ENCODE results near the gene PTCH2. TPM values are rescaled to one million over a fixed set of nuclear protein-coding genes. Genes with fewer than 3 reads are reported as not detected.
"Not testable (repeated sequence)": the region's sequence is repeated elsewhere in the genome, so short reads cannot be mapped to it uniquely, and the experiment has no call there.

Gene PTCH2
- total RNA-seq, 1 donor from 2014 or later, result 1.3 TPM

- Mint-ChIP-seq H3K4me1 (ENCODE audit: low read depth) (peaks cover 50% of the 10 kb centered on the region), H3K36me3 (ENCODE audit: low read depth) (peaks cover 23% of the 10 kb centered on the region), H3K4me3 (ENCODE audit: unreplicated experiment) (peak overlapping the region; percentile 95), H3K9me3 (ENCODE audit: low read depth) (no peaks in the 10 kb centered on the region), H3K27me3 (ENCODE audit: low read depth) (no peaks in the 10 kb centered on the region), H3K27ac (ENCODE audit: unreplicated experiment) (peak overlapping the region; percentile 88)
- no peak for TF ChIP-seq CTCF (IDR thresholded peaks at IDR 0.05)
- DNase-seq (ENCODE audit: low spot score), result peak; percentile 83
Observed at GRCh38 chr1:44802306-44803061, 40.6 kb downstream of the PTCH2 start.

DNA sequence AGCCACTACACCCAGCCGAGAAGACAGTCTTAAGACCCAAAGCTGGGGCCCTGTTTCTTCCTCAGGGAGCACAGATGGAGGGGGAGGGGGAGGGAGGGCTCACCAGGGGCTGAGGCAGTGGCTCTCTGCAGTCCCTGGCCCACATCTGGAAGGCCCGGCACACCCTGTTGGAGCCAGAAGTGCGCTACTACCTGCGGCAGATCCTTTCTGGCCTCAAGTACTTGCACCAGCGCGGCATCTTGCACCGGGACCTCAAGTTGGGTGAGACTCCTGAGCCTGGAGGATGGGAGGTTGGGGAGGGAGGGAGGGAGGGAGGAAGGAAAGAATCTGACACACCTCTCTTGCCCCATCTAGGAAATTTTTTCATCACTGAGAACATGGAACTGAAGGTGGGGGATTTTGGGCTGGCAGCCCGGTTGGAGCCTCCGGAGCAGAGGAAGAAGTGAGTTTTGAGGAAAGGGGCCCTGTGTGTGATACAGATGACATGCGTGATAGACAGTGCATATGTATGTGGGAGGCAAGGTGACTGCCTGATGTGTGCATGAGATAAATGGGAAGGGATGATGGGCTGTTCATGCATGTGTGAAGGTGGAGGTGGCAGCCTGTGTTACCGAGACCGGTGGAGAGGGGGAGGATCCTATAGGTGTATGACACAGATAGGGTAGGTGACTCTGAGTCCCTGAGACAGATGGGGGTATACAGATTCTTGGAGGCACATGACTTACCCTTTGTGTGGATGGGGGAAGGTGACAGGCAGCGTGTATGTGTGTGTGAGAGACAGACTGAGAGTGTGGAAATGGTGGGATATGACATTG lies 41.4 kb downstream of the PTCH2 start:
- Mint-ChIP-seq H3K36me3 (ENCODE audit: low read depth) (peaks cover 21% of the 10 kb centered on the region), H3K4me3 (ENCODE audit: unreplicated experiment) (peak overlapping the region; percentile 95), H3K27me3 (ENCODE audit: low read depth) (no peaks in the 10 kb centered on the region), H3K9me3 (ENCODE audit: low read depth) (no peaks in the 10 kb centered on the region), H3K4me1 (ENCODE audit: low read depth) (peaks cover 42% of the 10 kb centered on the region), H3K27ac (ENCODE audit: unreplicated experiment) (peak overlapping the region; percentile 93)
- DNase-seq (ENCODE audit: low spot score), result peak; percentile 77
- no peak for TF ChIP-seq CTCF (IDR thresholded peaks at IDR 0.05)

DNA sequence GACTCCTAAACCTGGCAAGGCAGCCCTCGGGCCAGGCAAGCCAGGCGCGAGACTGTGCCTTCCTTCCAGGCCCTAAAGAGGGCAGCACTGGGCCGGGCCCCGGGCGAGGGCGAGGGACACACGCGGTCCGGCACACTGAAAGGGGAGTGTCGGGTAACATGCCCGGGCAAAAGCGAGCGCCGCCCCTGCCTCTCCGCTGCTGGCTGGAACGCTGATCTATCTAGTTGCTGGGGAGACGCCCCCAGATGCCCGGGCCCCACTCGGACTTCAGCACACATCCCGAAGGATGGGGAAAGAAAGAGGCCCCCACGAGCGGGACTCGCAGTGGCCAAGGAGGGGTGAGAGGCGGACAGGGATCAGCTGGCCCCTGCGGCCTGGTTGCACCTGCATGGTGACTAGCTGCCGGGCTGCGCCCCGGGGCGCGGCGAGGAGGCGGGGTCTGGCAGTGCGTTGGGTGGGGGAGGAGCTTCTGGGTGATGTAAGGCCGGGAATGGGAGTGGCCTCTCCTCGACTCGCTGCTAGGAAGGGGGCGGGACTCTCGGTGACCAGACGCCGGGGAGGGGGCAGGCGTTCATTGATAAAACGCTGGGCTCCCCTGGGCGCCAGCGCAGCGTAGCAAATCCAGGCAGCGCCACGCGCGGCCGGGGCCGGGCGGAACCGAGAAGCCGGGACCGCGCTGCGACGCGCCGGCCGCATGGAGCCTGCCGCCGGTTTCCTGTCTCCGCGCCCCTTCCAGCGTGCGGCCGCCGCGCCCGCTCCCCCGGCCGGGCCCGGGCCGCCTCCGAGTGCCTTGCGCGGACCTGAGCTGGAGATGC lies 43.1 kb downstream of the PTCH2 start, which contains the start of gene PLK3:
PLK3 (plus strand) TSS at position 608 of the 815 bp plus-strand sequence; CDS start at position 695, 87 bp downstream.
- peak; percentile 90 for TF ChIP-seq CTCF (IDR thresholded peaks at IDR 0.05)
- peak; percentile 99 for DNase-seq (ENCODE audit: low spot score)
- peaks cover 37% of the 10 kb centered on the region for H3K4me1 Mint-ChIP-seq (ENCODE audit: low read depth)
- no peaks in the 10 kb centered on the region for H3K9me3 Mint-ChIP-seq (ENCODE audit: low read depth)
- H3K4me3 Mint-ChIP-seq (ENCODE audit: unreplicated experiment), result peak within 1 kb of the TSS; percentile 95
- peak within 1 kb of the TSS; percentile 100 for H3K27ac Mint-ChIP-seq (ENCODE audit: unreplicated experiment)
- H3K27me3 Mint-ChIP-seq (ENCODE audit: low read depth), result no peaks in the 10 kb centered on the region
- H3K36me3 Mint-ChIP-seq (ENCODE audit: low read depth), result peaks cover 16% of the 10 kb centered on the region

- Mint-ChIP-seq H3K4me3 (ENCODE audit: unreplicated experiment) (no peak overlapping the region), H3K9me3 (ENCODE audit: low read depth) (no peaks in the 10 kb centered on the region), H3K4me1 (ENCODE audit: low read depth) (peaks cover 32% of the 10 kb centered on the region), H3K27me3 (ENCODE audit: low read depth) (no peaks in the 10 kb centered on the region), H3K27ac (ENCODE audit: unreplicated experiment) (peak overlapping the region; percentile 100), H3K36me3 (ENCODE audit: low read depth) (peaks cover 16% of the 10 kb centered on the region)
- TF ChIP-seq CTCF (IDR thresholded peaks at IDR 0.05), result no peak
- peak; percentile 63 for DNase-seq (ENCODE audit: low spot score)
Observed at GRCh38 chr1:44798481-44799365, 44.3 kb downstream of the PTCH2 start.

DNA sequence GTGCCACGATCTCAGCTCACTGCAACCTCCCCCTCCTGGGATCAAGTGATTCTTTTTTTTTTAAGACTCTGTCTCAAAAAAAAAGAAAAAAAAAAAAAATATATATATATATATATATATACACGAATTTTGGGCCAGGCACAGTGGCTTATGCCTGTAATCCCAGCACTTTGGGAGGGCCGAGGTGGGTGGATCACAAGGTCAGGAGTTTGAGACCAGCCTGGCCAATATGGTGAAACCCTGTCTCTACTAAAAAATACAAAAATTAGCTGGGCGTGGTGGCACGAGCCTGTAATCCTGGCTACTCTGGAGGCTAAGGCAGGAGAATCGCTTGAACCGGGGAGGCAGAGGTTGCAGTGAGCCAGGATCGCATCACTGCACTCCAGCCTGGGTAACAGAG lies 45.2 kb downstream of the PTCH2 start:
- peaks cover 11% of the 10 kb centered on the region for H3K36me3 Mint-ChIP-seq (ENCODE audit: low read depth)
- peak; percentile 30 for DNase-seq (ENCODE audit: low spot score)
- not testable (repeated sequence) for H3K4me3 Mint-ChIP-seq (ENCODE audit: unreplicated experiment); H3K9me3 Mint-ChIP-seq (ENCODE audit: low read depth); H3K27ac Mint-ChIP-seq (ENCODE audit: unreplicated experiment); H3K27me3 Mint-ChIP-seq (ENCODE audit: low read depth)
- H3K4me1 Mint-ChIP-seq (ENCODE audit: low read depth), result peaks cover 31% of the 10 kb centered on the region
